CD4-positive, alpha-beta T cell treated with Interleukin-17A for 1 hour (primary cell): Measurements from ENCODE around the gene ZC3H4.
"Not testable (repeated sequence)": the region's sequence is repeated elsewhere in the genome, so short reads cannot be mapped to it uniquely, and the experiment has no call there.

Experiments used
- DNase-seq: peaks from one replicate; pipeline ENCODE4 v3.0.0-alpha.2; 2020

Gene ZC3H4

GRCh38 chr19:47078351-47078750 is 35.2 kb downstream of the ZC3H4 start:
- DNase-seq, result not testable (repeated sequence)

GRCh38 chr19:47075941-47076340 is 37.6 kb downstream of the ZC3H4 start:
- no peak for DNase-seq

GRCh38 chr19:47075179-47075810 is 38.3 kb downstream of the ZC3H4 start:
- no peak for DNase-seq

- DNase-seq, result no peak
Measured at GRCh38 chr19:47074621-47075020, 39.0 kb downstream of the ZC3H4 start.

GRCh38 chr19:47073574-47073973 is 40.0 kb downstream of the ZC3H4 start:
- no peak for DNase-seq

GRCh38 chr19:47072323-47072722 is 41.3 kb downstream of the ZC3H4 start:
- DNase-seq, result no peak

- no peak for DNase-seq
Measured at GRCh38 chr19:47071731-47072130, 41.8 kb downstream of the ZC3H4 start.

- DNase-seq, result no peak
Measured at GRCh38 chr19:47070756-47071155, 42.8 kb downstream of the ZC3H4 start.

GRCh38 chr19:47069795-47070194 is 43.8 kb downstream of the ZC3H4 start:
- DNase-seq, result no peak

GRCh38 chr19:47068876-47069406 is 44.6 kb downstream of the ZC3H4 start:
- no peak for DNase-seq

- no peak for DNase-seq
Measured at GRCh38 chr19:47068246-47068645, 45.3 kb downstream of the ZC3H4 start.

GRCh38 chr19:47067215-47067847 is 46.2 kb downstream of the ZC3H4 start:
- no peak for DNase-seq

GRCh38 chr19:47066376-47067214 is 47.0 kb downstream of the ZC3H4 start:
- DNase-seq, result no peak

GRCh38 chr19:47065242-47065641 is 48.3 kb downstream of the ZC3H4 start:
- no peak for DNase-seq

GRCh38 chr19:47063874-47064273 is 49.7 kb downstream of the ZC3H4 start:
- DNase-seq, result no peak

GRCh38 chr19:47058621-47059022 is 55.0 kb downstream of the ZC3H4 start:
- DNase-seq, result no peak

- DNase-seq, result no peak
Measured at GRCh38 chr19:47057328-47057727, 56.2 kb downstream of the ZC3H4 start.

GRCh38 chr19:47056411-47056810 is 57.2 kb downstream of the ZC3H4 start:
- no peak for DNase-seq

- not testable (repeated sequence) for DNase-seq
Measured at GRCh38 chr19:47050562-47050961, 63.0 kb downstream of the ZC3H4 start.

- no peak for DNase-seq
Measured at GRCh38 chr19:47049307-47049700, 64.3 kb downstream of the ZC3H4 start.

GRCh38 chr19:47047763-47048405 is 65.7 kb downstream of the ZC3H4 start:
- DNase-seq, result peak; percentile 84

GRCh38 chr19:47047272-47047762 is 66.3 kb downstream of the ZC3H4 start:
- DNase-seq, result no peak

GRCh38 chr19:47045867-47046470 is 67.6 kb downstream of the ZC3H4 start:
- DNase-seq, result no peak
